H1 (cell line): ENCODE measurements around the gene SLC1A4. TPM values are rescaled to one million over a fixed set of nuclear protein-coding genes. Genes with fewer than 3 reads are reported as not detected.
A peak's percentile ranks its signal among the peaks of the same experiment; 100 is the strongest.

Experiments
- CTCF ChIA-PET: fragments of 300-600 bp; sonication (Branson Sonifier 250); formaldehyde crosslinking; loops from one replicate; lab custom pipeline; 2021; ENCODE audit not compliant: partially characterized antibody; lab: Charles Lee
- POLR2A ChIA-PET: fragments of 300-600 bp; sonication (Branson Sonifier 250); formaldehyde crosslinking; loops from one replicate; lab custom pipeline; 2021; ENCODE audit warnings: inconsistent platforms; ENCODE audit not compliant: partially characterized antibody; lab: Charles Lee
- DNase-seq, 2 experiments: peaks; one replicate each; pipeline versions ENCODE4 v3.0.0 to v3.0.0-alpha.2; 2010 to 2022; ENCODE audit warnings: low spot score in 2 of 2, low read depth in 1 of 2, mixed read lengths in 1 of 2
- FAIRE-seq: peaks from 2 replicates; lab custom pipeline; 2011; peaks lifted over from hg19 to GRCh38; lab: Jason Lieb, UNC
- H2AFZ ChIP-seq: 2 replicates; pipeline ENCODE4 v1.8.1; 2012; ENCODE audit warnings: low read length, inconsistent platforms
- H2AK5ac ChIP-seq: 2 replicates; pipeline ENCODE4 v1.6.1; 2013; ENCODE audit warnings: low read depth, low read length
- H2BK120ac ChIP-seq: replicated peaks from 2 replicates; pipeline ENCODE3; 2013; ENCODE audit warnings: low read depth, low read length, inconsistent platforms
- H2BK12ac ChIP-seq: 2 replicates; pipeline ENCODE4 v1.6.1; 2013; ENCODE audit warnings: low read depth, low read length
- H2BK15ac ChIP-seq: 2 replicates; pipeline ENCODE4 v1.6.1; 2013; ENCODE audit warnings: low read length
- H2BK20ac ChIP-seq: 2 replicates; pipeline ENCODE4 v1.6.1; 2013; ENCODE audit warnings: low read length
- H2BK5ac ChIP-seq: 2 replicates; pipeline ENCODE4 v1.6.1; 2013; ENCODE audit warnings: low read depth, low read length
- H3K14ac ChIP-seq: 2 replicates; pipeline ENCODE4 v1.6.1; 2013; ENCODE audit warnings: inconsistent platforms; ENCODE audit not compliant: insufficient read length
- H3K18ac ChIP-seq: 2 replicates; pipeline ENCODE4 v1.6.1; 2013; ENCODE audit warnings: low read length; ENCODE audit errors: extremely low read depth
- H3K23ac ChIP-seq: 2 replicates; pipeline ENCODE4 v1.6.1; 2013; ENCODE audit warnings: inconsistent platforms; ENCODE audit not compliant: insufficient read length
- H3K23me2 ChIP-seq: 2 replicates; pipeline ENCODE4 v1.6.1; 2013; ENCODE audit warnings: low read depth, low read length
- H3K27ac ChIP-seq: 2 replicates; pipeline ENCODE4 v1.6.1; 2011; ENCODE audit warnings: low read depth, low read length, inconsistent platforms
- H3K27me3 ChIP-seq, 4 experiments: replicated peaks in 1 of 4; 1 replicate in 1 of 4; 2 replicates in 3 of 4; pipeline versions ENCODE4 v1.6.1 to v1.8.1; 2011 to 2013; ENCODE audit warnings: low read length in 3 of 4, mild to moderate bottlenecking in 3 of 4, inconsistent platforms in 2 of 4, mixed read lengths in 2 of 4, moderate library complexity in 1 of 4; ENCODE audit not compliant: control insufficient read depth in 3 of 4, insufficient read depth in 3 of 4; ENCODE audit errors: extremely low read depth in 1 of 4
- H3K36me3 ChIP-seq, 4 experiments: 2 replicates each; pipeline versions ENCODE4 v1.6.1 to v1.8.1; 2011 to 2013; ENCODE audit warnings: mild to moderate bottlenecking in 4 of 4, low read length in 3 of 4, moderate library complexity in 2 of 4, control low read depth in 1 of 4, inconsistent platforms in 1 of 4; ENCODE audit not compliant: insufficient read depth in 4 of 4, control insufficient read depth in 2 of 4
- H3K4ac ChIP-seq: replicated peaks from 2 replicates; pipeline ENCODE3; 2013; ENCODE audit warnings: low read length, low read depth, mixed read lengths, inconsistent platforms; ENCODE audit not compliant: insufficient read length
- H3K4me1 ChIP-seq, 4 experiments: replicated peaks in 1 of 4; 1 replicate in 1 of 4; 2 replicates in 3 of 4; pipeline versions ENCODE4 v1.6.1 to v1.8.1; 2011 to 2013; ENCODE audit warnings: low read length in 3 of 4, inconsistent platforms in 2 of 4, mixed read lengths in 1 of 4; ENCODE audit not compliant: insufficient read depth in 4 of 4, control insufficient read depth in 3 of 4
- H3K4me2 ChIP-seq, 2 experiments: 2 replicates each; pipeline versions ENCODE4 v1.6.1 to v1.8.1; 2011 to 2013; ENCODE audit warnings: low read depth in 2 of 2, low read length in 2 of 2, control low read depth in 1 of 2, inconsistent platforms in 1 of 2, mild to moderate bottlenecking in 1 of 2; ENCODE audit not compliant: insufficient read depth in 1 of 2
- H3K4me3 ChIP-seq, 4 experiments: fragments of 200-600, 300-600 bp in 1 of 4; sonication (generic), shearing (Covaris generic), sonication (Bioruptor Twin) in 1 of 4; 2 replicates each; pipeline versions ENCODE4 v1.5.1 to v1.8.1; 2011 to 2016; ENCODE audit warnings: low read length in 4 of 4, low read depth in 3 of 4, control low read depth in 2 of 4, inconsistent platforms in 2 of 4, mild to moderate bottlenecking in 2 of 4, mixed read lengths in 1 of 4, moderate library complexity in 1 of 4; ENCODE audit not compliant: insufficient read depth in 2 of 4; ENCODE audit errors: extremely low read depth in 1 of 4
- H3K56ac ChIP-seq: replicated peaks from 2 replicates; pipeline ENCODE3; 2013; ENCODE audit warnings: low read depth, mild to moderate bottlenecking, mixed read lengths, low read length, inconsistent platforms; ENCODE audit not compliant: insufficient read length
- H3K79me1 ChIP-seq: 2 replicates; pipeline ENCODE4 v1.6.1; 2013; ENCODE audit warnings: low read depth, low read length, control low read depth
- H3K79me2 ChIP-seq, 2 experiments: 2 replicates each; pipeline versions ENCODE4 v1.6.1 to v1.8.1; 2012 to 2013; ENCODE audit warnings: low read length in 2 of 2, mild to moderate bottlenecking in 2 of 2, inconsistent platforms in 1 of 2; ENCODE audit not compliant: insufficient read depth in 2 of 2, control insufficient read depth in 1 of 2
- H3K9ac ChIP-seq, 4 experiments: replicated peaks in 1 of 4; 1 replicate in 1 of 4; 2 replicates in 3 of 4; pipeline versions ENCODE4 v1.6.1 to v1.8.1; 2011 to 2013; ENCODE audit warnings: low read depth in 3 of 4, low read length in 3 of 4, control low read depth in 2 of 4, mild to moderate bottlenecking in 2 of 4, moderate library complexity in 2 of 4, inconsistent platforms in 1 of 4; ENCODE audit errors: extremely low read depth in 1 of 4
- H3K9me3 ChIP-seq, 2 experiments: 2 replicates each; pipeline versions ENCODE4 v1.6.1 to v1.8.1; 2012 to 2013; ENCODE audit warnings: mild to moderate bottlenecking in 2 of 2, moderate library complexity in 2 of 2, control low read depth in 1 of 2, inconsistent platforms in 1 of 2, low read depth in 1 of 2, low read length in 1 of 2, mixed read lengths in 1 of 2; ENCODE audit not compliant: insufficient read depth in 2 of 2
- H4K20me1 ChIP-seq, 2 experiments: replicated peaks in 1 of 2; 2 replicates each; pipeline versions ENCODE3 to v1.8.1; 2011 to 2013; ENCODE audit warnings: inconsistent platforms in 2 of 2, low read length in 2 of 2, mild to moderate bottlenecking in 1 of 2; ENCODE audit not compliant: insufficient read depth in 2 of 2, control insufficient read depth in 1 of 2
- H4K5ac ChIP-seq: 2 replicates; pipeline ENCODE4 v1.6.1; 2013; ENCODE audit warnings: low read length, low read depth, mixed read lengths, inconsistent platforms; ENCODE audit not compliant: insufficient read length
- H4K8ac ChIP-seq: 2 replicates; pipeline ENCODE4 v1.8.0; 2013; ENCODE audit warnings: mild to moderate bottlenecking, moderate library complexity, low read length, inconsistent platforms; ENCODE audit not compliant: insufficient read depth; ENCODE audit errors: extremely low read depth
- H4K91ac ChIP-seq: replicated peaks from 2 replicates; pipeline ENCODE3; 2013; ENCODE audit warnings: low read length, mixed read lengths, inconsistent platforms; ENCODE audit not compliant: insufficient read length
- EGR1 ChIP-seq: IDR thresholded peaks from 2 replicates; pipeline ENCODE4 v1.6.1; 2011; ENCODE audit warnings: low read depth, low read length, borderline replicate concordance
- EP300 ChIP-seq, 2 experiments: IDR thresholded peaks; 1 replicate in 1 of 2; 2 replicates in 1 of 2; pipeline ENCODE4 v1.6.1; 2011 to 2012; ENCODE audit warnings: low read depth in 2 of 2, low read length in 2 of 2, mild to moderate bottlenecking in 2 of 2, borderline replicate concordance in 1 of 2, inconsistent platforms in 1 of 2, moderate library complexity in 1 of 2
- HDAC2 ChIP-seq, 2 experiments: fragments of 300-600 bp in 1 of 2; sonication (generic) in 1 of 2; IDR thresholded peaks; 2 replicates each; pipeline ENCODE4 v1.6.1; 2011 to 2012; ENCODE audit warnings: low read depth in 2 of 2, low read length in 2 of 2, mild to moderate bottlenecking in 2 of 2, moderate library complexity in 2 of 2, borderline replicate concordance in 1 of 2, inconsistent platforms in 1 of 2
- RFX5 ChIP-seq: IDR thresholded peaks from 2 replicates; pipeline ENCODE4 v1.6.1; 2011; ENCODE audit warnings: low read depth, low read length, improper control_type of control experiment, borderline replicate concordance
- polyA plus RNA-seq, 7 experiments: library from polyadenylated mRNA; depleted of rRNA in 3 of 7; stranded (reverse) in 5 of 7; unstranded in 2 of 7; fragments of >200 nt in 5 of 7; fragments of 200-250 nt in 2 of 7; gene quantifications; 1 replicate in 5 of 7; 2 replicates in 1 of 7; 4 replicates in 1 of 7; pipeline versions ENCODE4 v1.2.1 to v1.2.3, GENCODE V29; 2011 to 2013; ENCODE audit warnings: missing spikeins in 2 of 7, mixed read lengths in 2 of 7
- total RNA-seq: library from RNA; stranded (reverse); fragmentation: NEBNext Ultra II Directional; extraction: Animal tissue kit (Norgen Biotek cat#: 25700); gene quantifications from 2 replicates; pipeline ENCODE4 v1.2.1, GENCODE V29; 2021

The SLC1A4 gene
- total and polyA plus RNA-seq, 2 of the 8 experiments (the other 6 are each of a cell fraction or from before 2014, with no cell fraction given) = 0.44 to 0.86 TPM

DNA sequence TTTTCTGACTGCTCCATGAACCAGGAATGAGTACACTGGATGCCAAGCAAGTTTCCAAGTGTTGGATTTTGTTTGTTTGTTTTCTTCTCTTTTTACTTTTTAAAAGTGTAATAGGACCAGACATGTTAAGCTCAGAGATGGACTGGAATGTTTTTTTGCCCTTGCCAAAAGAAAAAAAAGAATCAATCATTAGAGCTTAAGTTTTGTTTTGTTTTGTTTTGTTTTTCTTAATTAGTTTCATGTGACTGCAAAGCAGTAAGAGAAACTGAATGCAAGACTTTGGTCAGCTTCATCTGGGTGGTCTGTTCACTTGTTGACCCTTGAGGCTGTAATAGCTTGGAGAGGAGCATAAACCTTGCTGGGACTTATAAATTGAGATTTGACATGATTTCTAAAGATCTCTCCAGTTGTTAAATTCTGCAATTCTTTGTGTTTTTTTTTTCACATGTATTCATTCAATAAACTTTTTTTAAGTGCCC is 42.4 kb upstream of the SLC1A4 start:
- no peak overlapping the region for H3K4me3 ChIP-seq
- H2BK120ac ChIP-seq = no peak overlapping the region
- H2AFZ ChIP-seq = no peak overlapping the region
- no peak overlapping the region for H4K91ac ChIP-seq
- H4K5ac ChIP-seq = no peak overlapping the region
- no peaks in the 10 kb centered on the region for H3K79me2 ChIP-seq
- ChIA-PET CTCF (interaction anchor here (0.5 to 2.6 kb wide), 9 partner anchors 8 to 87 kb away, joined by 3 to 9 read pairs (median 5); no protein-coding TSS in a partner anchor), POLR2A (no interaction called here)
- no peak overlapping the region for H3K4ac ChIP-seq
- H3K23me2 ChIP-seq = no peaks in the 10 kb centered on the region
- FAIRE-seq (no peak), DNase-seq (no peak)
- H3K9me3 ChIP-seq = no peaks in the 10 kb centered on the region
- H3K4me1 ChIP-seq = peaks cover 0 to 6% (median 0%) of the 10 kb centered on the region in 4 experiments; a peak in 1 of 7 replicates
- H2AK5ac ChIP-seq = 0 out of 2 replicates have a peak overlapping the region, but pooled peaks have one; percentile 28
- no peaks in the 10 kb centered on the region for H3K79me1 ChIP-seq
- H4K20me1 ChIP-seq = no peaks in the 10 kb centered on the region
- no peak overlapping the region for H2BK20ac ChIP-seq
- no peak overlapping the region for H2BK5ac ChIP-seq
- no peak overlapping the region for H3K9ac ChIP-seq
- no peak overlapping the region for H3K56ac ChIP-seq
- no peak overlapping the region for H3K18ac ChIP-seq
- H3K23ac ChIP-seq = no peak overlapping the region
- H3K4me2 ChIP-seq = no peak overlapping the region
- H2BK12ac ChIP-seq = no peak overlapping the region
- no peak overlapping the region for H3K27ac ChIP-seq
- no peaks in the 10 kb centered on the region for H3K36me3 ChIP-seq
- H4K8ac ChIP-seq = no peak overlapping the region
- H3K14ac ChIP-seq = no peak overlapping the region
- H3K27me3 ChIP-seq = no peaks in the 10 kb centered on the region
- H2BK15ac ChIP-seq = no peak overlapping the region
- TF ChIP-seq RFX5 = no peak
- TF ChIP-seq EGR1 = no peak
- TF ChIP-seq HDAC2 (IDR thresholded peaks at IDR 0.05; ENCODE audit: borderline replicate concordance in 1 of 2, low read depth in 2 of 2, low read length in 2 of 2) = no peak
- no peak for TF ChIP-seq EP300 (IDR thresholded peaks at IDR 0.05; ENCODE audit: borderline replicate concordance in 1 of 2, low read depth in 2 of 2, low read length in 2 of 2)
